Measurements from ENCODE around the gene FTH1. TPM values are rescaled to one million over a fixed set of nuclear protein-coding genes. Genes with fewer than 3 reads are reported as not detected.

The FTH1 gene
- total RNA-seq, 1 experiment from 2014 or later, result 2,322 TPM

DNA sequence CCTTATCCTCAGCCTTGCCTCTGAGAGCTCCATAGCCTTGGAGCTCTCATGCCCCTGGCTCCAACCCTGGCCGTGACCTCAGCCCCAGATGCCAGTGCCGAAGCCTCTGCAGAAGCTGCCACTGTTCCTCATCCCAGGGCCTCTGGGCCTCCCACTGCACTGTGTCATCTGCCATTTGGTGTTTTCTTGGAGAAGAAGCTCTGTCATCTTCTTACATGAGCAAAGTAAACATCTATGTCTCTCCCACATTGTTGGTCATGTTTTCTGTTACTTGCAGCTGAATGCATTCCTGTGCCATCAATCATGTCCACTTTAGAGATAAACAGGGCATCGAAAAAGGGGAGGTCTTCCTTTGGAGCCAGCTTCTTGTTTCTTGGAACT, 45.0 kb upstream of the FTH1 start:
- intact Hi-C loops (cut with micrococcal nuclease; ENCODE audit: unreplicated experiment) (no loop called here), in situ Hi-C loops (cut with HindIII; ENCODE audit: low pct_unique_long_range_greater_than_20kb, low sequenced_read_pairs) (no loop called here)
- Histone ChIP-seq H3K4me3 (ENCODE audit: low read depth in 2 of 2, low read length in 2 of 2) (no peak overlapping the region), H3K4me1 (ENCODE audit: control insufficient read depth, insufficient read depth, low read length) (peaks cover 10% of the 10 kb centered on the region; the same call in 1 of the 2 replicates), H3K9me3 (ENCODE audit: control insufficient read depth, insufficient read depth, low read depth, low read length) (no peaks in the 10 kb centered on the region), H3K27me3 (ENCODE audit: control insufficient read depth, insufficient read depth, low read length) (no peaks in the 10 kb centered on the region), H3K27ac (ENCODE audit: low read length) (peak overlapping the region; percentile 71), H3K36me3 (ENCODE audit: control insufficient read depth, insufficient read depth, low read length) (no peaks in the 10 kb centered on the region)
- no TSS peak for BruUV-seq (replicated peaks)
- POLR2A ChIA-PET, result no interaction called here
- DNase-seq (ENCODE audit: low read depth, low spot score), result no peak
- peak; percentile 65 for ATAC-seq
- no peak for TF ChIP-seq REST (IDR thresholded peaks at IDR 0.05; ENCODE audit: insufficient read depth in 1 of 2, low read depth in 2 of 2, low read length in 1 of 2)
- no peak for TF ChIP-seq POLR2AphosphoS5 (IDR thresholded peaks at IDR 0.05; ENCODE audit: low read depth, low read length)
- peak; percentile 18; the same call in 1 of the 2 replicates for TF ChIP-seq TCF7L2 (IDR thresholded peaks at IDR 0.05; ENCODE audit: low read depth, low read length)
- CTCF ChIA-PET, result no interaction called here

DNA sequence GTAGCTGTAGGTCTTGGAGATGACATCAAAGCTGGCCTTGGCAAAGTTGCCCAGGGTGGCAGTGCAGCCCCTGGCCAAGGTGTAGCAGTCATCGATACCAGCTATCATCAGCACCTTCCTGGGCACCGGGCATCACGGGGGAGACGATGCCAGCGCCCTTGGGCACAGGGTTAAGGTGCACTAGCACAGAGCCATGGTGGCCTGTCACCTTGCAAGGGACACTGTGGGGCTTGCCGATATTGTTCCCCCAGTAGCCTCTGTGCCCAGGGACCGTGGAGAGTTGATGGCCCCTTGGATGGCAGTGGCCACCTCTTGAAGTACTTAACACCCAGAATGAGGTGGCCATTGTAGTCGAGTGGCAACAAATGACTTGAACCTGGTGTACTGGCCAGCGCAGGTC, 44.4 kb upstream of the FTH1 start:
- ChIA-PET CTCF (no interaction called here), POLR2A (no interaction called here)
- Histone ChIP-seq H3K36me3 (ENCODE audit: control insufficient read depth, insufficient read depth, low read length) (no peaks in the 10 kb centered on the region), H3K4me1 (ENCODE audit: control insufficient read depth, insufficient read depth, low read length) (peaks cover 10% of the 10 kb centered on the region; the same call in 1 of the 2 replicates), H3K9me3 (ENCODE audit: control insufficient read depth, insufficient read depth, low read depth, low read length) (no peaks in the 10 kb centered on the region), H3K27ac (ENCODE audit: low read length) (peak overlapping the region; percentile 71), H3K4me3 (ENCODE audit: low read depth in 2 of 2, low read length in 2 of 2) (no peak overlapping the region), H3K27me3 (ENCODE audit: control insufficient read depth, insufficient read depth, low read length) (no peaks in the 10 kb centered on the region)
- in situ Hi-C loops (cut with HindIII; ENCODE audit: low pct_unique_long_range_greater_than_20kb, low sequenced_read_pairs), result no loop called here
- no TSS peak for BruUV-seq (replicated peaks)
- no peak for TF ChIP-seq CTCF (IDR thresholded peaks at IDR 0.05)
- intact Hi-C loops (cut with micrococcal nuclease; ENCODE audit: unreplicated experiment), result no loop called here
- DNase-seq (ENCODE audit: low read depth, low spot score) (no peak), ATAC-seq (no peak)

DNA sequence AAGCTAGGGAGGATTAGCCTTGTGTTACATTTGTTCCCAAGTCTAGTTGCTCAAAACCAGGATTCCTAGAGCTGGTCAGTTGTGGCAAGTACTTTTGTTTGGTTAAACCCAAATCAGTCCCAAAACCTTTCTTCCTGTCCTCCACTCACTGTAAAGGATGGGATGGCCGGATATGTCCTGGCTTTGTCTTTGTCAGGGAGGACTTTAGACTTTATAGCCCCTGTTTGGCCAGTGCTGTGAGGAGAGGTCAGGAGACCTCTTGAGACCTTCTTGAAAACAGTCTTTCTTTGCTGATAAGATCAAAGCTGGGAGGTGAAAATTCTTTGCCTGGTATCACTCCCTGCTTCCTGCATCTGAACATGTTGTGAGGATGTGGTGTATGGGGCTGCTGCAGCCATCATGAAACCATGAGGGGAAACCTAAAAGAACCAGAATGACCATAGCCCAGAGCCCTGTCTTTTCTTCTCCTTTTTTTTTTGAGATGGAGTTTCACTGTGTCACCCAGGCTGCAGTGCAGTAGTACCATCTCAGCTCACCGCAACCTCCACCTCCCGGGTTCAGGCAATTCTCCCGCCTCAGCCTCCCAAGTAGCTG, 43.6 kb upstream of the FTH1 start:
- in situ Hi-C loops (cut with HindIII; ENCODE audit: low pct_unique_long_range_greater_than_20kb, low sequenced_read_pairs) (no loop called here), intact Hi-C loops (cut with micrococcal nuclease; ENCODE audit: unreplicated experiment) (no loop called here)
- ChIA-PET CTCF (no interaction called here), POLR2A (no interaction called here)
- DNase-seq (ENCODE audit: low read depth, low spot score) (no peak), ATAC-seq (no peak)
- peak overlapping the region; percentile 12; the same call in 1 of the 2 replicates for H3K27ac ChIP-seq (ENCODE audit: low read length)
- no peaks in the 10 kb centered on the region for H3K36me3 ChIP-seq (ENCODE audit: control insufficient read depth, insufficient read depth, low read length)
- BruUV-seq (replicated peaks), result no TSS peak
- H3K4me3 ChIP-seq (ENCODE audit: low read depth in 2 of 2, low read length in 2 of 2), result no peak overlapping the region
- TF ChIP-seq REST (IDR thresholded peaks at IDR 0.05; ENCODE audit: insufficient read depth in 1 of 2, low read depth in 2 of 2, low read length in 1 of 2) (no peak), CTCF (IDR thresholded peaks at IDR 0.05) (no peak), TCF7L2 (IDR thresholded peaks at IDR 0.05; ENCODE audit: low read depth, low read length) (no peak), POLR2AphosphoS5 (IDR thresholded peaks at IDR 0.05; ENCODE audit: low read depth, low read length) (no peak), SIN3A (IDR thresholded peaks at IDR 0.05; ENCODE audit: borderline replicate concordance, insufficient read depth, low read depth, low read length) (no peak)
- H3K27me3 ChIP-seq (ENCODE audit: control insufficient read depth, insufficient read depth, low read length), result no peaks in the 10 kb centered on the region
- H3K9me3 ChIP-seq (ENCODE audit: control insufficient read depth, insufficient read depth, low read depth, low read length), result no peaks in the 10 kb centered on the region
- H3K4me1 ChIP-seq (ENCODE audit: control insufficient read depth, insufficient read depth, low read length), result peaks cover 10% of the 10 kb centered on the region; the same call in 1 of the 2 replicates

Data from Panc1 (cell line).